Stimulated activated naive CD4-positive, alpha-beta T cell treated with Interleukin-2 at 50 U/mL for 16 hours (primary cell): Measurements from ENCODE around the gene KRTCAP2.
"Not testable (repeated sequence)": the region's sequence is repeated elsewhere in the genome, so short reads cannot be mapped to it uniquely, and the experiment has no call there.

Experiments
- DNase-seq: peaks from one replicate; lab custom pipeline; 2025; lab: John Stamatoyannopoulos, UW

KRTCAP2 gene

GRCh38 chr1:155168456-155169210 lies 4.5 kb downstream of the KRTCAP2 start:
- DNase-seq = no peak

GRCh38 chr1:155168105-155168445 lies 5.0 kb downstream of the KRTCAP2 start:
- DNase-seq = not testable (repeated sequence)

DNA sequence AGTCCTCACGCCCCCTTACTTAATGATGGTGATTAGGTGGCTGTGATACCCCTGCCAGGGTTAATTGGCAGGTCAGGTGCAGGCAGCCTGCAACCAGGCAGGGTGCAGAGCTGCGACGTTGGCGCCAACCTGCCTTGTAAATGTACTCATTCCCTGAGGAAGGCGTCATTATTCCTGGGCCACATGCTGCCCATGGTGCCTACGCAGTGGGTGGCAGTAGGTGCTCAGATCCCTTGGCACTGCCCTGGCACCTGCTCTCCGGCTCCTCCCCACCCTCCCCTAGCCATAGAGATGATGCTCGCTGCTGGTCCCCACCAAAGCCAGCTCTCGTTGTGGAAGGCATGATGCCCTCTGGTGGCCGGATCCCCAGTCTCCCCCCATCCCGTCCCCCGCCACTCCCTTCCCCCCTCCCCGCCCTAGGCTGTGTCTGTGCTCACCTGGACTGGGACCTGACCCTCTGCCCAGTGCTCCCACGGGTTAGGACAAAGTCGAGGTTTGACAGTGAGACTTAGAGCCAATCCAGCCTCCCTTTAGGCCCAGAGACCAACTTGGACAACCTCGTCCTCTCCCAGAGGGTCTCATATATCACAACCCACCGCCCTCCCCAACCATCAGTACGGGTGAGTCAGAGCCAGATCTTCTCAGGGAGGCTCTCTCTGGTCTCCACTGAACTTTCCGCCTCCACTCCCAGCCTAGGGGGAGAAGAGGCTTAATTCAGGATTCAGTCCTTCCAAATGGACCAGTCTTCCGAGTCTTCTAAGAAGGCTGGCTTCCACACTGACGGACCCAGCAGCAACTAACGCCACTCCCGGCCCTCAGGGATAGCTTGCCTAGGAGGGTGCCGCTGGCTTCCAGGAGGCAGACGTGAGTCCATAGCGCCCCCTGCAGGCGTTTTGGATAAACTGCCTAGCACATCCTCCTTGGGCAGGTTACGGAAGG lies 5.7 kb downstream of the KRTCAP2 start:
- peak; percentile 77 for DNase-seq

GRCh38 chr1:155166471-155167165 lies 6.5 kb downstream of the KRTCAP2 start:
- no peak for DNase-seq

DNA sequence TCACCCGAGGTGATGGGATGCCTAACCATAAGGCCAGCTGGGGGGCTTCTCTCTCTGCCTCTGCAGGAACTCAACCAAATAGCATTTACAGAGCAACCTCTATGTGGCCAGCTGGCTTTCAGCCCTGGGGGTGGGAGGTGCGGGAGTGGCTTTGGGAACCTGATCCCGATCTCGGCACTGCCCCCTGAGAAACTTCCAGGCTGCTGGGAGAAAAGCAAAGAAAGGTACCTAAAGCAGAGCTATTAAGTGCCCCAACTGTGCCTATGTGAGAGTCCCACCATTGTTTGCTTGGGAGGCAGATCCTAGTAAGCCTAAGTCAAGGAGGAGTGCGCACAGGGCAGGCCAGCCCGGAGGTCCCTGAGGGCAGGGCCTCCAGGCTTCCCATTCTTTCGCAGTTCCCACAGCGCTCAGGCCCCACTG lies 7.0 kb downstream of the KRTCAP2 start:
- no peak for DNase-seq

DNA sequence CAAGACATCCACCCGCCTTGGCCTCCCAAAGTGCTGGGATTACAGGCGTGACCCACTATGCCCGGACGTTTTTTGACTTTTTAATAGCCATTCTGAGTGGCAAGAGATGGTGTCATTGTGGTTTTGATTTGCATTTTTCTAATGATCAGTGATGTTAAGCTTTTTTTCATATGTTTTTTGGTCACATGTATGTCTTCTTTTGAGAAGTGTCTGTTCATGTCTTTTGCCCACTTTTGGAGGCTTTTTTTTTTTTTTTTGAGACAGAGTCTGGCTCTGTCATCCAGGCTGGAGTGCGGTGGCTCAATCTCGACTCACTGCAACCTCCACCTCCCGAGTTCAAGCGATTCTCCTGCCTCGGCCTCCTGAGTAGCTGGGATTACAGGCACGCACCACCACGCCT lies 8.5 kb downstream of the KRTCAP2 start:
- not testable (repeated sequence) for DNase-seq

- not testable (repeated sequence) for DNase-seq
Observed at GRCh38 chr1:155163785-155164184, 9.3 kb downstream of the KRTCAP2 start.

- DNase-seq = not testable (repeated sequence)
Observed at GRCh38 chr1:155162631-155163030, 10.5 kb downstream of the KRTCAP2 start.

DNA sequence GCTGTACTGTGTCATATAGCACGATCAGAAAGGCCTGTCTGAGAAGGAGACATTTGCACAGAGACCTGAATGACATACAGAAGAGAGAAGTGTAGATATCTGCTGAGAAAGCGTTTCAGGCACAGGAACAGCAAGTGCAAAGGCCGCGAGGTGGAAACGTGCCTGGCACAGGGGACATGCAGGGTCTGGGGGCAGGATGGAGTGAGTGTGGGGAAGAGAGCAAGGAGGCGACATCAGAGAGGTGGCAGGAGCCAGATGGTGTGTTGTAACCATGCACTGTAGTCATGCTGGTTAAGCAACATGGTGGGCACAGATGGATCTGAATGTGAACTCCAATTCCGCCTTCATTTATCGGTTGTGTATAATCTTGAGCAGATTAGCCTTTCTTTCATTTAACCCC lies 13.0 kb downstream of the KRTCAP2 start:
- no peak for DNase-seq

DNA sequence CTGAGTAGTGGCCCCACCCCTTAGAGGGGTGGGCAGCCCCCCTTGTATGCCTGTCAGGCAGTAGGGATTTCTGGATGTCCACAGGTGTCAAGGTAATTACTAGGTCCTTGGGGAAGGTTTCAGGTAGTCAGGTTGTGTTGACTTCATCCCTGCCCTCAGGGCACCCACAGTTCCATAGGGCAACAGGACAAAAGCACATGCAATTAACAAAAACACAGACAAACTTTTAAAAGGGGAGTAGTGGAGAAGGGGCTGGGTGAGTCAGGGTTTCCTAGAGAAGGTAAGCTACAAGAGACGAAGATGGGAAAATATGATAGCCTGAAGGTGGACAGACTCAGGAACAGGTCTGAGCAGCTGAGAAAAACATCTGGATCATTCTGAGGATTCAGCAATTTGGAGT lies 14.1 kb downstream of the KRTCAP2 start:
- DNase-seq = no peak

DNA sequence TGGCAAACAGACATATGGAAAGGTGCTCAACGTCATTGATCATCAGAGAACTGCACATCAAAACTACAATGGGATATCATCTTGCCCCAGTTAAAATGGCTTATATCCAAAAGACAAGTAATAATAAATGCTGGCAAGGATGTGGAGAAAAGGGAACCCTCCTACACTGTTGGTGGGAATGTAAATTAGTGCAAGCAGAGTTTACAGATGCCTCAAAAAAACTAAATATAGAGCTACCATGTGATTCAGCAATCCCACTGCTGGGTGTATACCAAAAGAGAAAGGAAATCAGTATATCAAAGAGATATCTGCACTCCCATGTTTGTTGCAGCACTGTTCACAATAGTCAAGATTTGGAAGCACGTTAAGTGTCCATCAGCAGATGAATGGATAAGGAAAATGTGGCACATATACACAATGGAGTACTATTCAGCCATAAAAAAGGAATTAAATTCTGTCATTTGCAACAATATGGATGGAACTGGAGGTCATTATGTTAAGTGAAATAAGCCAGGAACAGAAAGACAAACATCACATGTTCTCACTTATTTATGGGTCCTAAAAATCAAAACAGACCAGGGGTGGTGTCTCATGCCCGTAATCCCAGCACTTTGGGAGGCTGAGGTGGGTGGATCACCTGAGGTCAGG lies 17.0 kb downstream of the KRTCAP2 start:
- not testable (repeated sequence) for DNase-seq

GRCh38 chr1:155145491-155145890 lies 27.6 kb downstream of the KRTCAP2 start:
- DNase-seq = no peak

DNA sequence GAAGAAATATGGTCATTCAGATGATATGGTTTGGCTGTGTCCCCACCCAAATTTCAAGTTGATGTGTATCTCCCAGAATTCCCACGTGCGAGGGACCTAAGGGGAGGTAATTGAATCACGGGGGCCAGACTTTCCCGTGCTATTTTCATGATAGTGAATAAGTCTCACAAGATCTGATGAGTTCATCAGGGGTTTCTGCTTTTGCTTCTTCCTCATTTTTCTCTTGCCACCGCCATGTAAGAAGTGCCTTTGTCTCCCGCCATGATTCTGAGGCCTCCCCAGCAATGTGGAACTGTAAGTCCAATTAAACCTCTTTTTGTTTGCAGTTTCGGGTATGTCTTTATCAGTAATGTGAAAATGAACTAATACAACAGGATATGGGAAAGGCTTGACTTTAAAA lies 31.4 kb downstream of the KRTCAP2 start:
- no peak for DNase-seq

- no peak for DNase-seq
Observed at GRCh38 chr1:155140630-155140953, 32.5 kb downstream of the KRTCAP2 start.

DNA sequence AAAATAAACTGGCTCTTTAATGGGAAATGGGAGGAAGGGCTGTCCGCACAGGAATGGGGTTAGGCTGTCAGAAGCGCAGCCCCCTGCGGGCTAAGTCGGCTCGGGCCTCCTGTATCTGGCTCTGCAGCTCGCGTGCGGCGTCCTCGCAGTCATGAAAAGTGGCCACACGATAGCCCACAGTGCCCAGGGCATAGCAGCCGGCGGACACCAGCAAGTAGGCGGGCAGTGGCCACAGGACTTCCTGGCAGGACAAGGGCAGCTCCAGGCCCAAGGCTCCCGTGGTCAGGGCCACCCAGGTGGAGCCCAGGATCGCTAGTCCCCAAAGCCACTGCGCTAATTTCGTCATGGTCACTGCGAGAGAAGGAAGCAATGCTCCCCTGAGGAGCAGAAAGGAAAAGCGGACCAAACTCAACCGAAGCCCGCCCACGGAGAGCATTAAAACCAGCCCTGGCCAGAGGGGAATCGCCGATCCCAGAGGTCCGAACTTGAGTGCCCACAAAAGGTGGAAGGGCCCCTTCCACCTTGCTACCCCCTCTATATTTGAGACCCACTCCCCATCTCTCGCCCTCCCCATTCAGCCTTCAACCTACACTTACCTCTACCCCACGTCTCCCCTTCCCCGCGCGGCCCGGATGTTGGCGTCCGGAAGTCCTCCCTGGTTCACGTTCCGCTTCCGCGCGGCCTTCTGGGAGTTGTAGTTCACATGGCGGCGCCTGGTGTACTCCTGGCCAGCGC lies 33.0 kb downstream of the KRTCAP2 start, which contains the start of gene DPM3:
Gene DPM3, minus strand, starts transcription at position 637 of the 735 bp plus-strand sequence. Its CDS starts 291 bp downstream, at position 346.
- DNase-seq = peak; percentile 90

DNA sequence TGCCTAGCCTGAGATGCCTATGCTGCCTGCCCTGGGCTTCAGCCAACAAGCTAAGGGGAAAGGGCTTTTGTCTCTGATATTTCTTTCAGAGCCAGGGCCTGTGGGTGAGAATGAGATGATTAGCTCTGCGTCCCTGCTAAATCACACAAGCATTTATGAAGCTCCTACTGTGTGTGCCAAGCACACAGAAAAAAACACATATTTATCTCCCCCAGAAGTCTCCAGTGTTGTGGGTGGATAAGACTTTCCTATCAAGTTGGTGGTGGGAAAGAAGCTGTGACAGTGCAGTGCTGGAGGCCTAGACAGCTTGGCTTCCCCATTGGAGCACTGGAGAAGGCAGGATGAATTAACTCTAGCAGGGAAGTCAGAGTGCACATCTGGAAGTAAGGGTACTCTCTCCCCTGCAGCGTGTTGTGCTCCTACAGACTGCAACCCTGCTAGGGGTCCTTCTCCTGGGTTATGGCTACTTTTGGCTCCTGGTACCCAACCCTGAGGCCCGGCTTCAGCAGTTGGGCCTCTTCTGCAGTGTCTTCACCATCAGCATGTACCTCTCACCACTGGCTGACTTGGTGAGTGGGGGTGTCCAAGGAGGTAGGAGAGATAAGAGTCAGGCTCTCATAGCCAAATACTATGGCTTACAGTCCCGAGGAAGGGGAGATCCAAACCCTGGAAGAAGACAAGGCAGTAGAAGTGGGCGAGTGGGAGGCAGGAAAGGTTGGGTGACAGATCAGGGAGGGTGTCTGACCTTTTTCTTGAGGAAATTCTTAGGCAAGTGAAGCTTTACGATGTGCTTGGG lies 35.8 kb downstream of the KRTCAP2 start:
- DNase-seq = no peak

DNA sequence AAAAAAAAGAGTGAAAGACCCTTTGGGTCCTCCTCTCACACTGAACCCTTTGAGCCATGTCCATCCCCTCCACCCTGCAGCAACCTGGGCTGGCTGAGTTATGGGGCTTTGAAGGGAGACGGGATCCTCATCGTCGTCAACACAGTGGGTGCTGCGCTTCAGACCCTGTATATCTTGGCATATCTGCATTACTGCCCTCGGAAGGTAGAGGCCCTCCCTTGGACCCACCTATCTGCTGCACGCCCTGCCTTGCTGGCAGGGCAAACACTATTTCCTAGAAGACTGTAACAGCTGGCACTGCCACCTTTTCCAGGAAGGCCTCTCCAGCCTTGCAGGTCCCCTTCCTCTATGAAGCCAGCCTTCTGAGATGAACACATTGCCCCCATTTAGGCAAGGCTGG lies 36.4 kb downstream of the KRTCAP2 start:
- DNase-seq = no peak

DNA sequence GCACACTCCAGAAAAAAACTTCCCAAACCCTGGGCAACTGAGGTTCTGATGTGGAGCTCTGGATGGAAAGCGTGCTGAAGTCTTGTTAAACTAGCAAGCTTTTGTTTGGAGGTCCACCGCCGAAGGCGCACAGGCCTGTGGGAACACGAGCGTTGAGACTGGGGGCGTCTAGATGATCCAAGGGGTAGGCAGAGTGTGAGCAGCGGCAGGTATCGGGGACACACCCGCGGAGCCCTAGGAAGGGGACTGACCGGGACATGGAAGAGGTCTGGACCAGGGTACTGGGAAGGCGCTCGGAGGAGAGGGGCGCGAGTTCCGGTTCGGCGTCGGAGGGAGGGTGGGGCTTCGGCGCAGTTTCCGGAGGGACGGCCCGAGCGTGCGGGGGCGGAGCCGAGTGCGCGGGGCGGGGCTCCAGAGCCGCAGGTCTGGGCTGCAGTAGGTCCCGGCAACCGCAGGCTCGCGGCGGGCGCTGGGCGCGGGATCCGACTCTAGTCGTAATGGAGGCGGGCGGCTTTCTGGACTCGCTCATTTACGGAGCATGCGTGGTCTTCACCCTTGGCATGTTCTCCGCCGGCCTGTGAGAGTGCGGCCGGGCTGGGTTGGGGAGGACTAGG lies 37.6 kb downstream of the KRTCAP2 start, which contains the start of gene SLC50A1:
Gene SLC50A1, plus strand, starts transcription at position 438 of the 614 bp plus-strand sequence. Its CDS starts 60 bp downstream, at position 498.
- DNase-seq = peak; percentile 91

DNA sequence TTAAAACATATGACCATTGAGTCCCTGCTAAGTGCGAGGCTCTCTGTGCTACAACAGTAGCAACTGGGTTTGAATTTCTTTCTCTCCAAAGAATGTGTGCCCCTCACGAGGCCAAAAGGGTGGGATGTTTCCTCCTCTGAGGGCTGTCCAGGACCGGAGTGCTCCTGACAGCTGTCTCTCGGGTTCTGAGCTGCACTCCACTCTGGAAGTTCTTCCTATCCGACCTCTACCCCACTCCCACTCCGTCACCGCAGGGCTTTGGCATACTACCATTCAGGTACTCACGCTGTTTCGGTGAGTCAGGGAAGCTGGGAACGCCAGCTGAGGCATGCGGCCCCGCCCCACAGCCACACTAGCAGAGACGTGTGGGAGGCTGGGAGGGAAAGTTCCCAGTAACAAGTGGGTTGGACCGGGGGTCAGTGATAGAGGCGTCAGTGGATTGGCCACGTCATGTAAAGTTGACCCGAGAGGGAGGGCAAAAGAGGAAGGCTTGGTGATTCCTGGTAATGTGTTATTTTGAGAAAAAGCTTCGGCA lies 38.2 kb downstream of the KRTCAP2 start:
- peak; percentile 76 for DNase-seq

DNA sequence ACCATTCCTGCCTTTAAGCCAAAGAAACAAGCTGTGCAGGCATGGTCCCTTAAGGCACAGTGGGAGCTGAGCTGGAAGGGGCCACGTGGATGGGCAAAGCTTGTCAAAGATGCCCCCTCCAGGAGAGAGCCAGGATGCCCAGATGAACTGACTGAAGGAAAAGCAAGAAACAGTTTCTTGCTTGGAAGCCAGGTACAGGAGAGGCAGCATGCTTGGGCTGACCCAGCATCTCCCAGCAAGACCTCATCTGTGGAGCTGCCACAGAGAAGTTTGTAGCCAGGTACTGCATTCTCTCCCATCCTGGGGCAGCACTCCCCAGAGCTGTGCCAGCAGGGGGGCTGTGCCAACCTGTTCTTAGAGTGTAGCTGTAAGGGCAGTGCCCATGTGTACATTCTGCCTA lies 38.8 kb downstream of the KRTCAP2 start:
- DNase-seq = no peak
